NCI-H226 (cell line): ENCODE measurements around the gene S100A5.
A peak's percentile ranks its signal among the peaks of the same experiment; 100 is the strongest.

ENCODE experiments used
- DNase-seq: peaks from one replicate; pipeline ENCODE4 v3.0.0-alpha.2; 2015

S100A5 gene

GRCh38 chr1:153503766-153504165, 37.0 kb downstream of the S100A5 start:
- no peak for DNase-seq

- DNase-seq: no peak
Observed at GRCh38 chr1:153498746-153499145, 42.0 kb downstream of the S100A5 start.

GRCh38 chr1:153495536-153495935, 45.2 kb downstream of the S100A5 start:
- DNase-seq: no peak

GRCh38 chr1:153494976-153495535, 45.7 kb downstream of the S100A5 start:
- DNase-seq: peak; percentile 13

GRCh38 chr1:153493343-153493960, 47.3 kb downstream of the S100A5 start:
- DNase-seq: no peak

GRCh38 chr1:153490272-153491051, 50.3 kb downstream of the S100A5 start:
- peak; percentile 80 for DNase-seq

- DNase-seq: peak; percentile 23
Observed at GRCh38 chr1:153488731-153489130, 52.0 kb downstream of the S100A5 start.

- DNase-seq: no peak
Observed at GRCh38 chr1:153487707-153488106, 53.0 kb downstream of the S100A5 start.
